Stimulated activated CD4-positive, alpha-beta T cell treated with anti-CD3 and anti-CD28 coated beads, Interleukin-2, amount 100 ng/mL, for 24 hours (primary cell): ENCODE results near the gene FHIP1B.

Experiments
- DNase-seq, 2 donors: peaks; one replicate each; pipeline ENCODE4 v3.0.0-alpha.2; 2020

Gene FHIP1B

GRCh38 chr11:6199174-6199810 is 35.1 kb downstream of the FHIP1B start, which contains the start of gene OR52W1:
TSS of gene OR52W1 (plus strand) at chr11:6199224. CDS start at chr11:6199224, 0 bp downstream.
- no peak for DNase-seq

DNA sequence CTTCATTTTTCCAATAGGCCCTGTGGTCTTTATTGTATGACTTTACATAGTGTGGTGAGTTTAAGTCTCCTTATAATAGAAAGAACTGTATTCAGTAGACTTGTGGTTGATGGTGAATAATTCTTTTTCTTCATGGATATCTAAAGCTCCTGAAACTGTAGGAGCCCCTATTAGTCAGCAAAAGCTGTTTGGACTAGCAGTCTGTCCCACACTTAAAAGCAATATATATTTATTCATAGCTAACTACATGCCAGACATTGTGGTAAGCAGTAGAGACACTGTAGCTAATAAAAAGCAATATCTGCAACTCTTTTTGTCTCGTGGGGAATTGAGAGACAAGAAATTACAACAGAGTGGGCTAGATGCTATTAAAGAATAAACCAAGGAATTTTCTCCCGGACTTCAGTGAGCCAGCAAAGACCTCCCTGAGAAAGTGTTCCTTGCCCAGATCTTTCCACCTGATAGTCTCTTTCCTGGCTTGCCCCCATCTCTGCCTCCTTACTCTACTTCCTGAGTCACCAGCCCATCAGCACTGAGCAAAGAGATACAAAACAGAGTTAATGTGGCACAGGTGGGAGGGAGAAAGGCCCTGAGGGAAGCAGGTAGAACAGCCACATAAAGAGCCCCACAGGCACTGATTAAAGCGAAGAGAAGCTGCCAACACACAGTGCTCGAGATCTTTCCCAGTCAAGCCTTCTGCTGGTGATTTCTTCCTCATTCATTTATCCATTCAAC is 36.8 kb downstream of the FHIP1B start:
- no peak for DNase-seq

DNA sequence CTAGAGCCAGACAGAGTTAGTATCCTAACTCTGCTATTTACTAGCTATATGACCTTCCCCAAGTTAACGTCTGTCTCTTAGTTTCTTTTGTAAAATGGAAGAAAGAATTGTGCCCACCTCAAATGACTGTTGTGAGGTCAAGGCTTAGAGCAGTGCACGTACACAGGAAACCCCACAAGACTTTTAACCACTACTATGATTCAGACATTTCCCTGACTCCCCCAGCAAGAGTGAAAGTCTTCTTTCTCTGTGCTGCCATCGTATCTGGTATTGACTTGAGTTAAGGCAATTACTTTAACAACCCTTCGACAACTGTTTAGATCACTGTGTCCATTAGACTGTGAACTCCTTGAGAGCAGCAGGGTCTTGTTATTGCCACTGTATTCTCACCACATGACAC is 38.0 kb downstream of the FHIP1B start:
- DNase-seq, result no peak

DNA sequence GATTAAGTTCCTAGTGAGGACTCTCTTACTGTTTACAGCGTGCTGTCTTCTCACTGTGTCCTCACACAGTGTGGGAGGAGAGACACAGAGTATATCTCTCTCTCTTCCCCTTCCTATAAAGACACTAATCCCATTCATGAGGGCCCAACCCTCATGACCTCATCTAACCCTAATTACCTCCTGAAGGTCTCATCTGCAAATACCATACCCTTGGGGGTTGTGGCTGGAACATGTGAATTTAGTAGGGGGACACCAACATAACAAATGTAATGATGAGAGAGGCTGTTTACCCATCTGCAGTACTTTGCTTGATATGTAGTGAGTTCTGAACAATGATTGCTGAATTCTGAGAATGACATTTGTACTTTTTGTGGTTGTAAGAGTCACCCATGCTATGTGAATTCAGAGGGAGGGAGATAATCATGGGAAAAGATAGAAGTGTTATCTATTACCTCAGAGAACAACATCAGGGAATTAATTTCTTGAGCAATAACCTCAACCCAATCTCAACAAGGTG is 40.3 kb downstream of the FHIP1B start:
- DNase-seq, result no peak

DNA sequence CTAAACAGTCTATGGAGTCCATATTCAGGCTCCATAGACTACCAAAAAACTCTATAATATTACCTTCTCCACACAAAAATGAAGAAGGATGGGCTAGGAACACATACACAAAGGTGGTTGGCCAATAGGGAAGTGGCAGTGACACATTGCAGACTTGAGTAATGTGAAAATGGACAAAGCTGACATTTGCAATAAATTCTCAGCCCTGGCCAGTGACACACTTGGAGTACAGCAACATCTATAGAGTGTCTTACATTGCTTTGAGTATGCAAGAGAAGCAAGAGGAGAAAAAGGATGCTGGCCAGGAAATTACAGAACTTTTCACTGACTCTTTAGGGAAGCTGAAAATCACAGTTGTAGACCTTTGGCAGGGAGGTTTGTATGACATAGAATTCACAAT is 42.7 kb downstream of the FHIP1B start:
- DNase-seq, result no peak

GRCh38 chr11:6175440-6175839 is 59.0 kb downstream of the FHIP1B start:
- no peak for DNase-seq

GRCh38 chr11:6170226-6170625 is 64.2 kb downstream of the FHIP1B start, which contains the start of gene OR52B2:
TSS of gene OR52B2 (minus strand) at chr11:6170326. CDS start at chr11:6170326, 0 bp downstream.
- no peak for DNase-seq
